CD4-positive, alpha-beta T cell treated with Interleukin-21 for 1 hour (primary cell): Measurements from ENCODE around the gene SMIM13.

Experiments used
- DNase-seq: peaks from one replicate; pipeline ENCODE4 v3.0.0-alpha.2; 2020

SMIM13 gene

GRCh38 chr6:11123978-11124377 lies 30.3 kb downstream of the SMIM13 start:
- no peak for DNase-seq

GRCh38 chr6:11126876-11127275 lies 33.2 kb downstream of the SMIM13 start:
- no peak for DNase-seq

- DNase-seq = no peak
These were observed 35.0 kb downstream of the SMIM13 start for GRCh38 chr6:11128608-11129007.

GRCh38 chr6:11129908-11130565 lies 36.4 kb downstream of the SMIM13 start:
- no peak for DNase-seq

- no peak for DNase-seq
These were observed 37.0 kb downstream of the SMIM13 start for GRCh38 chr6:11130605-11131004.

GRCh38 chr6:11132194-11132888 lies 38.7 kb downstream of the SMIM13 start:
- DNase-seq = no peak

- no peak for DNase-seq
These were observed 39.6 kb downstream of the SMIM13 start for GRCh38 chr6:11133281-11133680.

- DNase-seq = no peak
These were observed 43.2 kb downstream of the SMIM13 start for GRCh38 chr6:11136809-11137208.

GRCh38 chr6:11139051-11139960 lies 45.7 kb downstream of the SMIM13 start:
- no peak for DNase-seq

- DNase-seq = no peak
These were observed 46.4 kb downstream of the SMIM13 start for GRCh38 chr6:11140056-11140455.

GRCh38 chr6:11141295-11141694 lies 47.7 kb downstream of the SMIM13 start:
- DNase-seq = no peak

- no peak for DNase-seq
These were observed 48.8 kb downstream of the SMIM13 start for GRCh38 chr6:11142296-11143027.

GRCh38 chr6:11143394-11144371 lies 50.0 kb downstream of the SMIM13 start:
- no peak for DNase-seq

- DNase-seq = peak; percentile 78
These were observed 50.8 kb downstream of the SMIM13 start for GRCh38 chr6:11144393-11144851.

- no peak for DNase-seq
These were observed 52.6 kb downstream of the SMIM13 start for GRCh38 chr6:11146117-11146826.

- no peak for DNase-seq
These were observed 55.9 kb downstream of the SMIM13 start for GRCh38 chr6:11149551-11149950.

- DNase-seq = no peak
These were observed 57.9 kb downstream of the SMIM13 start for GRCh38 chr6:11151488-11151887.

- no peak for DNase-seq
These were observed 58.9 kb downstream of the SMIM13 start for GRCh38 chr6:11152581-11152980.

GRCh38 chr6:11153447-11153846 lies 59.8 kb downstream of the SMIM13 start:
- no peak for DNase-seq

GRCh38 chr6:11155589-11155988 lies 62.0 kb downstream of the SMIM13 start:
- no peak for DNase-seq

GRCh38 chr6:11160199-11160598 lies 66.6 kb downstream of the SMIM13 start:
- no peak for DNase-seq
